Mammary epithelial cell (primary cell): Measurements from ENCODE around the gene PTPRM.

ENCODE experiments used
- EZH2 ChIP-seq: IDR thresholded peaks from 2 replicates; pipeline ENCODE4 v1.6.1; 2012; ENCODE audit warnings: low read length, inconsistent platforms, borderline replicate concordance
- TF ChIP-seq, protein P1 (sequence below), 2 donors: IDR thresholded peaks in 1 of 2; conservative IDR thresholded peaks in 1 of 2; 2 replicates each; pipeline ENCODE4 v1.5.1; 2011 to 2012; ENCODE audit warnings: inconsistent platforms in 2 of 2, low read length in 2 of 2, mild to moderate bottlenecking in 2 of 2, control low read depth in 1 of 2, low read depth in 1 of 2; ENCODE audit not compliant: insufficient read depth in 1 of 2; ENCODE audit errors: extremely low read depth in 1 of 2

DNA sequence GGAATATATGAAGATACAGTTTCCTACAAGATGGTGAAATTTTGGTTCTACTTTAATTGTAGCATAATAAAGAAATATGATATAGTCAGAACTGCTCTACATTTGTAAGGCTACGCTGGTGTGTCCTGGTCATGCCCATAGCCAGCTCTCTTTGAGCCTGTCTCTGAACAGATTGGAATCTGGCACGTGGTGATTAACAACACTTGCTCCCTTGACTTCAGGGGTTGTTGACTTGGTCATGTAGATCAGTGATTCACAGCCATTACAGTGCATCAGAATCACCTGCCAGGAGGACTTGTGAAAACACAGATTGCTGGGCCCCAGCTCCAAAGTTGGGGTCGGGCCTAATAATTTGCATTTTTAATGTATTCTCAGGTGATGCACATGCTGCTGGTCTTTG is 80.4 kb downstream of the PTPRM start:
- TF ChIP-seq, protein P1, sequence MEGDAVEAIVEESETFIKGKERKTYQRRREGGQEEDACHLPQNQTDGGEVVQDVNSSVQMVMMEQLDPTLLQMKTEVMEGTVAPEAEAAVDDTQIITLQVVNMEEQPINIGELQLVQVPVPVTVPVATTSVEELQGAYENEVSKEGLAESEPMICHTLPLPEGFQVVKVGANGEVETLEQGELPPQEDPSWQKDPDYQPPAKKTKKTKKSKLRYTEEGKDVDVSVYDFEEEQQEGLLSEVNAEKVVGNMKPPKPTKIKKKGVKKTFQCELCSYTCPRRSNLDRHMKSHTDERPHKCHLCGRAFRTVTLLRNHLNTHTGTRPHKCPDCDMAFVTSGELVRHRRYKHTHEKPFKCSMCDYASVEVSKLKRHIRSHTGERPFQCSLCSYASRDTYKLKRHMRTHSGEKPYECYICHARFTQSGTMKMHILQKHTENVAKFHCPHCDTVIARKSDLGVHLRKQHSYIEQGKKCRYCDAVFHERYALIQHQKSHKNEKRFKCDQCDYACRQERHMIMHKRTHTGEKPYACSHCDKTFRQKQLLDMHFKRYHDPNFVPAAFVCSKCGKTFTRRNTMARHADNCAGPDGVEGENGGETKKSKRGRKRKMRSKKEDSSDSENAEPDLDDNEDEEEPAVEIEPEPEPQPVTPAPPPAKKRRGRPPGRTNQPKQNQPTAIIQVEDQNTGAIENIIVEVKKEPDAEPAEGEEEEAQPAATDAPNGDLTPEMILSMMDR (conservative IDR thresholded peaks at IDR 0.05 in 1 of 2, IDR thresholded peaks at IDR 0.05 in 1 of 2; ENCODE audit: extremely low read depth in 1 of 2, insufficient read depth in 1 of 2, low read depth in 1 of 2, low read length in 2 of 2) = no peak
- TF ChIP-seq EZH2 = no peak
